K562 (cell line): ENCODE data around the gene BCL2L12. TPM values are rescaled to one million over a fixed set of nuclear protein-coding genes. Genes with fewer than 3 reads are reported as not detected.

Experiments used
- ARNT ChIP-seq, 2 experiments: fragments of 450-650 bp; IDR thresholded peaks; 2 replicates each; pipeline ENCODE4 v1.6.1; 2016; ENCODE audit warnings: mild to moderate bottlenecking in 1 of 2
- BHLHE40 ChIP-seq: IDR thresholded peaks from 2 replicates; pipeline ENCODE4 v1.6.1; 2011; ENCODE audit warnings: low read length, improper control_type of control experiment
- BRD4 ChIP-seq: fragments of 200-600 bp; sonication (generic); IDR thresholded peaks from 2 replicates; pipeline ENCODE4 v1.6.1; 2017; ENCODE audit warnings: inconsistent platforms
- CCNT2 ChIP-seq: IDR thresholded peaks from 2 replicates; pipeline ENCODE4 v1.6.1; 2011; ENCODE audit warnings: borderline replicate concordance, low read depth, mild to moderate bottlenecking, moderate library complexity, mixed read lengths, low read length; ENCODE audit not compliant: insufficient read length; ENCODE audit errors: extremely low read depth
- FOXJ3 ChIP-seq: sonication (generic); formaldehyde crosslinking; IDR thresholded peaks from 2 replicates; pipeline ENCODE4 v1.4.0; 2020; ENCODE audit warnings: mild to moderate bottlenecking, missing genetic modification reagents
- JUND ChIP-seq, 2 experiments: IDR thresholded peaks; 2 replicates in 1 of 2; 3 replicates in 1 of 2; pipeline ENCODE4 v1.6.1; 2011; ENCODE audit warnings: borderline replicate concordance in 2 of 2, low read depth in 2 of 2, low read length in 2 of 2, improper control_type of control experiment in 1 of 2, missing biosample characterization in 1 of 2, missing genetic modification characterization in 1 of 2, missing genetic modification reagents in 1 of 2
- KAT7 ChIP-seq: sonication (generic); formaldehyde crosslinking; IDR thresholded peaks from 2 replicates; pipeline ENCODE4 v1.8.0; 2022; ENCODE audit warnings: missing genetic modification reagents, mild to moderate bottlenecking, borderline replicate concordance
- NBN ChIP-seq: fragments of 450-650 bp; IDR thresholded peaks from 2 replicates; pipeline ENCODE4 v1.6.1; 2016; ENCODE audit warnings: low read depth, mild to moderate bottlenecking
- NFE2 ChIP-seq: IDR thresholded peaks from 2 replicates; pipeline ENCODE4 v1.6.1; 2014; ENCODE audit warnings: antibody characterized with exemption, low read depth
- NFIC ChIP-seq: fragments of 450-650 bp; IDR thresholded peaks from 2 replicates; pipeline ENCODE4 v1.6.1; 2017; ENCODE audit warnings: mild to moderate bottlenecking, inconsistent platforms
- RBFOX2 ChIP-seq: fragments of 200-400 bp; formaldehyde crosslinking; IDR thresholded peaks from 2 replicates; pipeline ENCODE4 v1.6.1; 2017; ENCODE audit warnings: low read depth, mild to moderate bottlenecking, low read length, moderate library complexity
- SMARCE1 ChIP-seq: fragments of 450-650 bp; IDR thresholded peaks from 2 replicates; pipeline ENCODE4 v1.7.1; 2016; ENCODE audit warnings: mild to moderate bottlenecking
- ZBTB17 ChIP-seq: fragments of 450-650 bp; formaldehyde crosslinking; IDR thresholded peaks from 2 replicates; pipeline ENCODE4 v1.4.0; 2020; ENCODE audit warnings: mild to moderate bottlenecking
- ZFP1 ChIP-seq: fragments of 450-650 bp; formaldehyde crosslinking; IDR thresholded peaks from 2 replicates; pipeline ENCODE4 v1.4.0; 2020; ENCODE audit warnings: mild to moderate bottlenecking, mixed read lengths
- ZFP30 ChIP-seq: fragments of 250-450 bp; sonication (Bioruptor Pico); IDR thresholded peaks from 2 replicates; pipeline ENCODE4 v1.8.0; 2022; ENCODE audit warnings: moderate library complexity, mild to moderate bottlenecking, inconsistent platforms, borderline replicate concordance
- ZNF23 ChIP-seq: fragments of 250-450 bp; sonication (Bioruptor Pico); IDR thresholded peaks from 2 replicates; pipeline ENCODE4 v1.4.0; 2020; ENCODE audit warnings: mild to moderate bottlenecking
- ZNF586 ChIP-seq: fragments of 450-650 bp; formaldehyde crosslinking; conservative IDR thresholded peaks from 2 replicates; pipeline ENCODE4 v1.4.0; 2020; ENCODE audit warnings: mild to moderate bottlenecking, moderate library complexity
- polyA plus RNA-seq, 8 experiments: library from polyadenylated mRNA; depleted of rRNA in 4 of 8; stranded (reverse) in 5 of 8; unstranded in 3 of 8; fragments of >200 nt; fragmentation: Nextera tagmentation in 2 of 8; fragmentation: Illumina TruSeq in 1 of 8; extraction: Ambion mirVana in 2 of 8; extraction: Trizol in 1 of 8; gene quantifications; 2 replicates each; pipeline versions ENCODE4 v1.2.1 to v1.2.3, GENCODE V29; 2011 to 2014; ENCODE audit warnings: inconsistent platforms in 1 of 8, missing spikeins in 1 of 8
- total RNA-seq, 7 experiments: library from RNA; depleted of rRNA in 6 of 7; stranded (reverse); fragments of >200 nt in 6 of 7; fragmentation: Illumina TruSeq in 2 of 7; extraction: Trizol in 2 of 7; gene quantifications; 2 replicates each; pipeline versions ENCODE4 v1.2.1 to v1.2.3, GENCODE V29; 2011 to 2021; ENCODE audit warnings: low replicate concordance in 1 of 7
- TF ChIP-seq, protein P1 (sequence below): IDR thresholded peaks from 3 replicates; pipeline ENCODE4 v1.6.1; 2011; ENCODE audit warnings: borderline replicate concordance, mild to moderate bottlenecking, moderate library complexity; ENCODE audit not compliant: insufficient read length; ENCODE audit errors: extremely low read depth
- TF ChIP-seq, protein P2 (sequence below): fragments of 450-650 bp; formaldehyde crosslinking; IDR thresholded peaks from 2 replicates; pipeline ENCODE4 v1.4.0; 2020; ENCODE audit warnings: mild to moderate bottlenecking
- TF ChIP-seq, protein P3 (sequence below): fragments of 200-800 bp; sonication (Bioruptor generic); IDR thresholded peaks from 2 replicates; pipeline ENCODE4 v1.6.1; 2017; ENCODE audit warnings: missing genetic modification characterization, missing compliant biosample characterization
- TF ChIP-seq, protein P4 (sequence below): sonication (generic); formaldehyde crosslinking; IDR thresholded peaks from 2 replicates; pipeline ENCODE4 v1.8.1; 2023; ENCODE audit warnings: mild to moderate bottlenecking, missing genetic modification reagents

BCL2L12 gene
- total and polyA plus RNA-seq, 9 of the 15 experiments (the other 6 are each of a cell fraction or from before 2014, with no cell fraction given), result 7.4 to 263 (median 81.2) TPM

DNA sequence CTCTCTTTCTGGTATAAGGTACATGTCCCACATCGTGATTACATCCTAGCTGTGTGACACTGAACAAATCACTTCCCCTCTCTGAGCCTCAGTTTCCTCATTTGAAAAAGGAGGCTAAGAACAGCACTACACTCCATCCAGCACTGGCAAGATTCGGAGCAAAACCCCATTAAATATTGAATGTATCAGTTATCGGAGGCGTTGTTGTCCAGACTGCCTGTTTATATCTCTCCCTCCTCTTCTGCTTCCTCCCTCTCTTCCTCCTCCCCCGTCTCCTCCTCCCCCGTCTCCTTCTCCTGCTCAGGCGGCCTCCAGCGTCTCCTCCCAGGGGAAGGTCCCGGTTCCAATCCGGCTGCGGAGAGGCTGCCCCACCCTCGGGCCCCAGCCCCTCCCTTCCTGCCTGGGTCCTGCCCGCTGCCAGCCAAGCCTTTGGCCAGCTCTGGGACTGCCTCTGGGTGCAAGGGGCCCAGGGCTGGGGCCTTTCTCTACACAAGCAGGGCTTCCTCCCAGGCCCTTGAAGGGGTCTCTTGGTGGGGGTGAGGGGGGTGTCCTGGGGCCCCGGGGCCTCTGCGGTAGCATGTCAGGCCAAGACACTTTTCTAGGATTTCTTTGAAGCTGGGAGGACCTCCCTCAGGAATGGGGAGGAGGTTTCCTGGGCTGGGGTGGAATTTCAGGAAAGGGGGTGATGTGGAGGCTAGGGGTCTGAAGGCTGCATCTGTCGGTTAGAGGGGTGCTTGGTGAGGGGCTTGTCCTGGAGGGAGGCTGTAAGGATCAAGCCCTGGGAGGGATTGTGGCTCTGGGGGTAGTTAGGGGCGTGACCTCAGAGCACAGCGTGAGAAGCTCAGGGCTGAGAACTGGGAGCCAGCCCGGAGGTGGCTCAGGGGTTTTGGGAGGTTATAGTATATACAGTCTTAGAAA is 27.7 kb upstream of the BCL2L12 start (continued):
- TF ChIP-seq, protein P1, sequence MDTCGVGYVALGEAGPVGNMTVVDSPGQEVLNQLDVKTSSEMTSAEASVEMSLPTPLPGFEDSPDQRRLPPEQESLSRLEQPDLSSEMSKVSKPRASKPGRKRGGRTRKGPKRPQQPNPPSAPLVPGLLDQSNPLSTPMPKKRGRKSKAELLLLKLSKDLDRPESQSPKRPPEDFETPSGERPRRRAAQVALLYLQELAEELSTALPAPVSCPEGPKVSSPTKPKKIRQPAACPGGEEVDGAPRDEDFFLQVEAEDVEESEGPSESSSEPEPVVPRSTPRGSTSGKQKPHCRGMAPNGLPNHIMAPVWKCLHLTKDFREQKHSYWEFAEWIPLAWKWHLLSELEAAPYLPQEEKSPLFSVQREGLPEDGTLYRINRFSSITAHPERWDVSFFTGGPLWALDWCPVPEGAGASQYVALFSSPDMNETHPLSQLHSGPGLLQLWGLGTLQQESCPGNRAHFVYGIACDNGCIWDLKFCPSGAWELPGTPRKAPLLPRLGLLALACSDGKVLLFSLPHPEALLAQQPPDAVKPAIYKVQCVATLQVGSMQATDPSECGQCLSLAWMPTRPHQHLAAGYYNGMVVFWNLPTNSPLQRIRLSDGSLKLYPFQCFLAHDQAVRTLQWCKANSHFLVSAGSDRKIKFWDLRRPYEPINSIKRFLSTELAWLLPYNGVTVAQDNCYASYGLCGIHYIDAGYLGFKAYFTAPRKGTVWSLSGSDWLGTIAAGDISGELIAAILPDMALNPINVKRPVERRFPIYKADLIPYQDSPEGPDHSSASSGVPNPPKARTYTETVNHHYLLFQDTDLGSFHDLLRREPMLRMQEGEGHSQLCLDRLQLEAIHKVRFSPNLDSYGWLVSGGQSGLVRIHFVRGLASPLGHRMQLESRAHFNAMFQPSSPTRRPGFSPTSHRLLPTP, result no peak
- TF ChIP-seq NFIC (peak; percentile 74), ZNF23 (CRISPR knock-in tag) (no peak), BHLHE40 (no peak), BRD4 (no peak), ZBTB17 (CRISPR knock-in tag) (no peak), SMARCE1 (peak; percentile 53), ZFP1 (CRISPR knock-in tag) (no peak), KAT7 (no peak), NBN (no peak), FOXJ3 (CRISPR knock-in tag) (no peak), RBFOX2 (no peak), CCNT2 (no peak), ZFP30 (no peak), ARNT (IDR thresholded peaks at IDR 0.05) (no peak), NFE2 (no peak), JUND (IDR thresholded peaks at IDR 0.05; ENCODE audit: borderline replicate concordance, low read depth, low read length) (no peak), JUND (tag; IDR thresholded peaks at IDR 0.05; ENCODE audit: borderline replicate concordance, low read depth, low read length) (no peak), ZNF586 (CRISPR knock-in tag) (no peak)
- TF ChIP-seq, protein P2, sequence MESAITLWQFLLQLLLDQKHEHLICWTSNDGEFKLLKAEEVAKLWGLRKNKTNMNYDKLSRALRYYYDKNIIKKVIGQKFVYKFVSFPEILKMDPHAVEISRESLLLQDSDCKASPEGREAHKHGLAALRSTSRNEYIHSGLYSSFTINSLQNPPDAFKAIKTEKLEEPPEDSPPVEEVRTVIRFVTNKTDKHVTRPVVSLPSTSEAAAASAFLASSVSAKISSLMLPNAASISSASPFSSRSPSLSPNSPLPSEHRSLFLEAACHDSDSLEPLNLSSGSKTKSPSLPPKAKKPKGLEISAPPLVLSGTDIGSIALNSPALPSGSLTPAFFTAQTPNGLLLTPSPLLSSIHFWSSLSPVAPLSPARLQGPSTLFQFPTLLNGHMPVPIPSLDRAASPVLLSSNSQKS (CRISPR knock-in tag), result no peak
- TF ChIP-seq, protein P3, sequence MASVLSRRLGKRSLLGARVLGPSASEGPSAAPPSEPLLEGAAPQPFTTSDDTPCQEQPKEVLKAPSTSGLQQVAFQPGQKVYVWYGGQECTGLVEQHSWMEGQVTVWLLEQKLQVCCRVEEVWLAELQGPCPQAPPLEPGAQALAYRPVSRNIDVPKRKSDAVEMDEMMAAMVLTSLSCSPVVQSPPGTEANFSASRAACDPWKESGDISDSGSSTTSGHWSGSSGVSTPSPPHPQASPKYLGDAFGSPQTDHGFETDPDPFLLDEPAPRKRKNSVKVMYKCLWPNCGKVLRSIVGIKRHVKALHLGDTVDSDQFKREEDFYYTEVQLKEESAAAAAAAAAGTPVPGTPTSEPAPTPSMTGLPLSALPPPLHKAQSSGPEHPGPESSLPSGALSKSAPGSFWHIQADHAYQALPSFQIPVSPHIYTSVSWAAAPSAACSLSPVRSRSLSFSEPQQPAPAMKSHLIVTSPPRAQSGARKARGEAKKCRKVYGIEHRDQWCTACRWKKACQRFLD (CRISPR knock-in tag), result no peak
- TF ChIP-seq, protein P4, sequence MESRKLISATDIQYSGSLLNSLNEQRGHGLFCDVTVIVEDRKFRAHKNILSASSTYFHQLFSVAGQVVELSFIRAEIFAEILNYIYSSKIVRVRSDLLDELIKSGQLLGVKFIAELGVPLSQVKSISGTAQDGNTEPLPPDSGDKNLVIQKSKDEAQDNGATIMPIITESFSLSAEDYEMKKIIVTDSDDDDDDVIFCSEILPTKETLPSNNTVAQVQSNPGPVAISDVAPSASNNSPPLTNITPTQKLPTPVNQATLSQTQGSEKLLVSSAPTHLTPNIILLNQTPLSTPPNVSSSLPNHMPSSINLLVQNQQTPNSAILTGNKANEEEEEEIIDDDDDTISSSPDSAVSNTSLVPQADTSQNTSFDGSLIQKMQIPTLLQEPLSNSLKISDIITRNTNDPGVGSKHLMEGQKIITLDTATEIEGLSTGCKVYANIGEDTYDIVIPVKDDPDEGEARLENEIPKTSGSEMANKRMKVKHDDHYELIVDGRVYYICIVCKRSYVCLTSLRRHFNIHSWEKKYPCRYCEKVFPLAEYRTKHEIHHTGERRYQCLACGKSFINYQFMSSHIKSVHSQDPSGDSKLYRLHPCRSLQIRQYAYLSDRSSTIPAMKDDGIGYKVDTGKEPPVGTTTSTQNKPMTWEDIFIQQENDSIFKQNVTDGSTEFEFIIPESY, result peak; percentile 46
